GM19240 (cell line): Measurements from ENCODE around the gene EXOC4.
"Not testable (repeated sequence)": the region's sequence is repeated elsewhere in the genome, so short reads cannot be mapped to it uniquely, and the experiment has no call there.

Experiments
- DNase-seq: peaks from one replicate; pipeline ENCODE4 v3.0.0; 2011; ENCODE audit warnings: low spot score; ENCODE audit not compliant: insufficient read length

EXOC4 gene

DNA sequence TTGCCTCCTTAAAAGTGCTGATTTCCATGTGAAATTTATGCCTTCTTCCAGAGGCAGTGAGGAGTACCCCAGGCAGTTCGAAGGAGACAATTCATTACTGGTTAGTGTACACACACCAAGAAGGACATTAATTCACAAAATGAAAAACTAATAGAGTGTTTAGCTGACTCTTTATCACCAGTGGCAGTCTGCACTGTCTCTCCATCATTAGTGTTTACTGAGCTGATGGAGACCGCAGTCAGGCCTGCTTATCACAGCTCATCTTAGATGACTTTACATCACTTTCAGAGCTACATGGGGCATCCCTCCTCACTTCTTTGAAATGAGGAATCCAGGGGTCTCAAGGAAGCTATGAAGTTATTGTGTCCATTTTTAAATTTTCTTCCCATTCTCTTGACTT, 718.7 kb downstream of the EXOC4 start:
- DNase-seq, result no peak

DNA sequence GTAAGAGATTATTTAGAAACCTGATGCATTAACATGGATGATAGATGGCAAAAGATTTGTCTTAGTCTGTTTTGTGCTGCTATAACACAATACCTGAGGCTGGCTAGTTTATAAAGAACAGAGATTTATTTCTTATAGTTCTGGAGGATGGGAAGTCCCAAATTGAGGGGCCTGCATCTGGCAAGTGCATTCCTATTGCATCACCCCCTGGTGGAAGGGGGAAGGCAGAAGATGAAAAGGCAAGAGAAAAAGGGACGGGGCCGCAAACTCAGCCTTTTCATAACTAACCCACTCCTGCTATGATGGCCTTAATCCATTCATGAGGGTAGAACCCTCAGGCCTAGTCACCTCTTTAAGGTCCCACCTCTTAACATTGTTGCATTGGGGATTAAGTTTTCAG, 720.8 kb downstream of the EXOC4 start:
- DNase-seq, result no peak

DNA sequence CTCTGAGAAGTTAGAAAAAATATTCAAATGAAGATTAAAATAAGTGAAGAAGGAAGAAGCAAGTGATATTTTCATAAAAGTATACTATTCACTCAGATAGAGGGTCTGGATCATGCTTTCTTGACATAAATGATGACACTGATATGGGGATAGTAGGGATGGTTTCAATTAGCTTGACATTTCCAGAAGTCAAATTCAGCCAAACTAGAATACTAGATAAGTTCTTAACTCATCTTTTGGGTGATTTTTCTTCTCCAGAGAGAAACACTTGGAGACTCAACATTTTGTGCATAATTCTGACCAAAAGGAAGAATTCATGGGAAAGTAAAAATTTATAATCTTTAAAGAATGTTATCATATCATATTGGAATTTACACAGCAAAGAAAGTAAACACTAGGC, 722.3 kb downstream of the EXOC4 start:
- DNase-seq, result no peak

DNA sequence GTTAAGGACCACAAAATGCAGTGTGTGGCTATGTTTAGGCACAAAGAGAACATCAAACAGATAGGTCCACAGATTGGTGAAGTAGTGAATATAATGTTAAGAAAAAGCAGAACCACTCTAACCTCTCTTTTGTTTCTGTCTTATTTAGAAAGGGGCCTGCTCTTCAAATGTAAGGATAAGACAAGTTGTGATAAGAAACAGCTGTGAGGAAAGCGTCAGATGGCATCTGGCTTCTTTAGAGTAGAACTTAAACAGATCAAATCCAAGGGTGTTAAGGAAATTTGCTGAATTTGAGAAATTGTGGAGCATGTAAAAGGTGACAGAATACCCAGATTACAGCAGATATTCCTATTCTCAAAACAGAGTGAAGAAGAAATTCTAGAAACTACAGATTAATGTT, 723.3 kb downstream of the EXOC4 start:
- no peak for DNase-seq

GRCh38 chr7:133977409-133978274, 724.8 kb downstream of the EXOC4 start:
- no peak for DNase-seq

DNA sequence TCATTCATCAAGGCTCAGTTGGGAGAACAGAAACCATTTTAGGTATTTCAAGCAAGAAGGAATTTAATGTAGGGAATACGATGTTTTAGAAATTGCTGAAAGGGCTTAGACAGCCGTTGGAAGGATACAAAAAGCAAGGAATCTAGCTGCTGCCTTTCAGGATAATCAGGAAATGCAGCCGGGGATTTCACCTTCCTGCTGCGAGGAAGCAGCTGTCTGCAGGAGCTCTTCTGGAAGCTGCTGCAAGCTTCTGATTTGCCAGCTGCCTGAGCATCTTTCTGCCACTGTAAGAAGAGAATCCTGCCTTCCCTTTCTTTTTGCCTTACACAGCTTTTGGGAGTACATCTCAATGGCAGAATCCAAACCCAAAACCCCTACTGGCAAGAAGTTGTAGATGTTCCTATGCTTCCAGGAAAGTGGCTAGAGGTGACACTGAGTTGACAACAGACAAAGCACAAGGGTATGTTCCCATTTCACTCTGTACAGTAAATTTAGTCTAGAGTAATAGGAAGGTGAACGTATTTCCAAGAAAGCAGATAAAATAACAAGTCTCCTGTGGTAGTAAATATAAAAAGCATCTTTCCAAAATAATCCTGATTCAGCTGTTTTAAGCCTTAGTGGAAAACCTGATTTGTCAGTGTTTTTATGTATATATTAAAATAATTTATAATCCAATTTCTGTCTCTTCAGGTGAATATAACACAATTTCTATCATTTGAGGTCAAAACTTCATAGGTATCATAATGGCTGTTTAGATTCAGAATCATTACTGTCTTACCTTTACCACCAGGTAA, 725.8 kb downstream of the EXOC4 start:
- DNase-seq, result no peak

- DNase-seq, result no peak
Observed at GRCh38 chr7:133980804-133981203, 727.9 kb downstream of the EXOC4 start.

GRCh38 chr7:133983685-133984419, 731.0 kb downstream of the EXOC4 start:
- no peak for DNase-seq

GRCh38 chr7:133985300-133985699, 732.4 kb downstream of the EXOC4 start:
- no peak for DNase-seq

- no peak for DNase-seq
Observed at GRCh38 chr7:133987582-133987981, 734.7 kb downstream of the EXOC4 start.

GRCh38 chr7:133993547-133993946, 740.7 kb downstream of the EXOC4 start:
- no peak for DNase-seq

DNA sequence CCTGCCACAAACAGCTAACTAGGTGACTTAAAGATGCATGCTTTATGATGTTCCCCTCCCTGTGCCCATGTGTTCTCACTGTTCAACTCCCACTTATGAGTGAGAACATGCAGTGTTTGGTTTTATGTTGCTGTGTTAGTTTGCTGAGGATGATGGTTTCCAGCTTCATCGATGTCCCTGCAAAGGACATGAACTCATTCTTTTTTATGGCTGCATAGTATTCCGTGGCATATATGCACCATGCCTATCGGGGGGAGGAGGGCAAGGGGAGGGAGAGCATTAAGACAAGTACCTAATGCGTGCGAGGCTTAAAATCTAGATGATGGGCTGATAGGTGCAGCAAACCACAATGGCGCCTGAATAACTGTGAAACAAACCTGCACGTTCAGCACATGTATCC, 741.2 kb downstream of the EXOC4 start:
- DNase-seq, result not testable (repeated sequence)

- DNase-seq, result no peak
Observed at GRCh38 chr7:133997463-133997862, 744.6 kb downstream of the EXOC4 start.

DNA sequence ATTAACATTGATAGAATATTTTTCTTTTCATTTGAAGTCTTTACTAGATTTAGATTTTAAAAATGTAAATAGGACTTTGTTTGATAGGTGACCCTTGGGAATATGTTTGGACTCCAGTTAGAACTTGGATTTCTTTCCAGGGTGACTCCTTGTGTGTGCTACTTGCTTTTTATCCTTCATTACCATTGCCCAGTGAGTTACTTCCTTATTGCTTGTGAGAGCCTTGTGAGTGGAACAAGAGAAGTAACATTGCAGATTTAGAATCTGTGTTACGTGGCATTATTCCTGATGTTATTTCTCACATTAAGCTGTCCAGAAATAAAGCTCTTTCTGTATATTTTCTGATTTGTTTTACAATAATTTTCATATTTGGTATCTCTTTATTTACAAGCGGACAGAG, 746.3 kb downstream of the EXOC4 start:
- DNase-seq, result no peak

DNA sequence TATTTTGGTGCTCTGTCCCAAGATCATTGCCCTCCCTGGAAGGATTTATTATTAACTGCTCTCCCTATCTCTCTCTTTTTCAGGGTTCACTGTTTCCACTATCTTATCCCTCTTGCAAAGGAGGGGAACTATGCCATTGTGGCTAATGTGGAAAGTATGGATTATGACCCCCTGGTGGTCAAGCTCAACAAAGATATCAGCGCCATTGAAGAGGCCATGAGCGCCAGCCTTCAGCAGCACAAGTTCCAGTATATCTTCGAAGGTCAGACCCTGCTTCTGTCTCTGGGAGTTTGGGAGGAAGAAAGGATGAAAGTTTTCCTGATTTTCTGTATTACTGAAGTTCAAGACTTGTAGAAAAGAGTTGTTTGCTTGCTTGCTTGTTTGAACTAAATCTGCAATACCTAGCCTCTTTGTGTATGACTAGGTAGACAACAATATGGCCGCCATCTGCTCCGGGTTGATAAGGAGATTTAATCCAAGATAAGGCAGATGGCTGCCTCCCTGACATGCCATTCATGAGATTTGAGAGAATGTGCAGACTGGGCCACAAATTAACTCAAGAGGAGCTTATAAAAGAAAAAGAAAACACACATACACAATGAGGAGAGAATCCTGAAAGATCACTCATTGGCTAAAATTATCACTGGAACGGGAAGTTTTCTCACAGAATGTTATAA, 752.1 kb downstream of the EXOC4 start:
- no peak for DNase-seq

DNA sequence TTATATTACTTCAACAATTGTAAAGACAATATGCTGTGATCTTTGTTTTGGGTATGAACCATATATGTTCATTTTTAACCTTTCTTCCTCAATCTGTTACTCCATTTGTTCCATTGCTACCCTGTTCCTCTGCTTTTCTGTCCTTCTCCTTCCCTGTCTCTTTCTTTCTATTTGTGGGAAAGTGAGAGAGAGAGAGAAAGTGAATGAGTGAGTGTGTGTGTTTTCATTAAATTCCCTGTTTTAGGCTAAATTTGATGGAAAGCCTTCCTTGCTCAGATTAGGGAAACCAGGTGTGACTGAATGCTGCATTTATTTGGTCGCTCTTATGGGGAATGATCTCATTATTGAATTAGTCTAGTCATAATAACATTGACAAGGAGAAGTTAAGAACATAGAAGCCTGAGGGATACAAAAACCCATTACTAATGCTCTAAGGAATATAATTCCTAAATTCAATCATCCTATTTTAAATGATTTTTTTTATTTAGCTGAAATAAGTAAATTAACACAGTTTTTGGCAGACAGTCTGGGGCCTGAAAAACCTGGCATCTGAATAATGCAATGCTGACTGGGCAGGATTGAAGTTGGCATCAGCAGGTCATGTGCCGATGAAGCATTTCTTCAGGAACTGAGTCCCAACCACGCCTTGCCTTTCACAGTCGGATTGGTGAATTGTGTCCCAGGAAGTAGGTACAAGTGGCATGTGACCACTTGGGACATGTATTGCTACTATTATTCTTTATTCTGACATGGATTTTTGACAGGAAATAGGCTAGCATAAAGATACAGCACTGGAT, 756.6 kb downstream of the EXOC4 start:
- DNase-seq, result no peak

- no peak for DNase-seq
Observed at GRCh38 chr7:134013249-134013648, 760.4 kb downstream of the EXOC4 start.

- DNase-seq, result no peak
Observed at GRCh38 chr7:134014935-134015334, 762.1 kb downstream of the EXOC4 start.

- DNase-seq, result no peak
Observed at GRCh38 chr7:134016223-134016941, 763.5 kb downstream of the EXOC4 start.

- no peak for DNase-seq
Observed at GRCh38 chr7:134016942-134017303, 764.0 kb downstream of the EXOC4 start.
